ENCODE data around the gene COL9A2.

Gene COL9A2

DNA sequence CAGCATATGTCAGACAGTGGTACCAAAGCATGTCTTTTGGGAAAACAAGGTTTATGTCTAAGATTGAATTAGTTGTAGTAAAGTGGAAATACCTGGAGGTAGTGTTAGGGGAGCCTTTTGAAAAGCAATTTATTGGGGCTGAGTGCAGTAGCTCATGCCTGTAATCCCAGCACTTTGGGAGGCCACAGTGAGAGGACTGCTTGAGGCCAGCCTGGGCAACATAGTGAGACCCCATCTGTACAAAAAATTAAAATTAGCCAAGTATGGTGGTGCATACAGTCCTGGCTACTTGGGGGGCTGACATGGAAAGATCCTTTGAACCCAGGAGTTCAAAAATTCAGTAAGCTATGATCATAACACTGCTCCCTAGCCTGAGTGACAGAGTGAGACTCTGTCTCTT is 51.8 kb downstream of the COL9A2 start:
- DNase-seq = no peak

DNA sequence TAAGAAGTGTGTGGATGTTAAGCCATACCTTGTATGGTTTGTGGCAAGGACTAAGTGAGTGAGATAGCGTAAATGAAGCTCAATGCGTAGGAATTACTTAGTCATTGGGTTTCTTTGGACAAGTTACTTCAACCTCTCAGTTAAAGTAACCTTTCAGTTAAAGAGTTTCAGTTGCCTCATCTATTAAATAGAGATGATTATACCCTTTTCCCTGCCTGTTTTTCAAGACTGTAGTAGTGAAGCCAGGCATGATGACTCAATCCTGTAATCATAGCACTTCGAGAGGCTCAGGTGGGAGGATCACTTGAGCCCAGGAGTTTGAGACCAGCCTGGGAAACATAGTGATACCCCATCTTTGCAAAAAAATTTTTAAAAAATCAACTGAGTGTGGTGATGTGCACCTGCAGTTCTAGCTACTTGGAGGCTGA is 52.7 kb downstream of the COL9A2 start:
- no peak for DNase-seq

DNA sequence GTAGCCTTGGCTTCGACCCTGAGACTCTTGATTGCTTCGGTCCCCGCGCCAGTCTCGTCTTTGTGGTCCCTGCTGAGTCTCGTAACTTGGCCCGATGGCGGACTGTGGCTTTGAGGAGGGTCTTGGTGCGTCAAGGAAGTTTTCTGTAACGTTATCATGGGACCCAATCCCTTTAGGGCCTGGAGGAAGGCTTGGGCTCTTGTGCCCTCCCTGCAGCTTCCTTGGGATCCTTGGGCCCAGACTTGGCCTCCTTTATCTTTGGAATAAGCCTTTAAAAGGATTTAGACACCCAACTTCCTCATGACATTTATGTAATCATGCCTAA is 58.7 kb downstream of the COL9A2 start:
- DNase-seq = peak in 2 of 58 donors; percentile 43 to 51

DNA sequence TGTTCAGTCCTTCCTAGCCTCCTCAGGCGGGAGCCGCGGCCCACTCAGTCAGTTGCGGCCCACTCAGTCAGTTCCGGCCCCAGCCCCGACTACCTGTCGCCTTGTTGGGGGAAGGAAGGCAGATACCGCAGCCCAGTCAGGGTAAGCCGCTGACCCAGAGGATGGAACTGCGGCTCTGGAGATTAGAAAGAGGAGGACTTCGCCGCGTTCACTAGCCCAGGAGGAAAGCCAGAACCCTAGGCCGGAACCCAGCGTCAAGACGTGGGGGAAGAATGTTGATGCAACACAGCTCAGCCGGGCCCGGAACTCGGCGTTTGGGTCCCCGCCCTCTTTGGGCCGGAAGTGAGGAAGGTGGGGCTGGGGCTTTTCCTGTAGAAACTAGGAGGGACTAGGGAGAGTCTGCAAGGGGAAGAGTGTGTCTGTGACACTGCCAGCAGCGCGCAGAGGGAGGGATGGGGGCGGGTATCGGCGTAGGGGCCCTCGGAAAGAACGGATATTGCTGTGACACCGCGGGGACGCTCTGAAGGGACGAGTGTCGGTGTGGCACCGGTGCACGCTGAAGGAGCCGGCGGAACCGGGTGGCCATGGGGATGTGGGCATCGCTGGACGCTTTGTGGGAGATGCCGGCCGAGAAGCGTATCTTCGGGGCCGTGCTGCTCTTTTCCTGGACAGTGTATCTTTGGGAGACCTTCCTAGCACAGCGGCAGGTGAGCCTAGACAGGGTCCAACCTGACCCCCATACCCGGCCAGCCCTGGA is 59.2 kb downstream of the COL9A2 start, which contains the start of gene ZMPSTE24:
TSS of gene ZMPSTE24 (plus strand) at position 549 of the 757 bp plus-strand sequence. CDS start at position 585, 36 bp downstream.
- peak; percentile 85 to 99 (median 94) for DNase-seq

DNA sequence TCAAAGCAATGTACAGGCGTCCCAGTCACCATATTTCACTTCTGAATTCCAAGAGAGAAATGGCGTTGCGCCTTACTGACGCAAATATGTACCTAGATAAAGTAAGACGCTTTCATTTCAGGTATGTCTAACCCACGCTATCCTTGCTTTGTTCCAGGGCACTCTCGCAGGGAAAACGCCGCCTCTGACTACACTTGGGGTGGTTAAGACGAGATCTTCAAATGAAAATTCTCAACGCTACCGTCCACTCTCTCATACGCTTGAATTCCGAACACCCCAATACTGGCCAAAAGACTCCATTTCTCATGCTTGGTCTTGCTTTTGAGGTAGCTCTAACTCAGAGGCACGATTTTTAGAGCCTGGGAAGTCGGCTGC is 59.8 kb downstream of the COL9A2 start:
- DNase-seq = peak in 5 of 58 donors; percentile 13 to 59 (median 41)

DNA sequence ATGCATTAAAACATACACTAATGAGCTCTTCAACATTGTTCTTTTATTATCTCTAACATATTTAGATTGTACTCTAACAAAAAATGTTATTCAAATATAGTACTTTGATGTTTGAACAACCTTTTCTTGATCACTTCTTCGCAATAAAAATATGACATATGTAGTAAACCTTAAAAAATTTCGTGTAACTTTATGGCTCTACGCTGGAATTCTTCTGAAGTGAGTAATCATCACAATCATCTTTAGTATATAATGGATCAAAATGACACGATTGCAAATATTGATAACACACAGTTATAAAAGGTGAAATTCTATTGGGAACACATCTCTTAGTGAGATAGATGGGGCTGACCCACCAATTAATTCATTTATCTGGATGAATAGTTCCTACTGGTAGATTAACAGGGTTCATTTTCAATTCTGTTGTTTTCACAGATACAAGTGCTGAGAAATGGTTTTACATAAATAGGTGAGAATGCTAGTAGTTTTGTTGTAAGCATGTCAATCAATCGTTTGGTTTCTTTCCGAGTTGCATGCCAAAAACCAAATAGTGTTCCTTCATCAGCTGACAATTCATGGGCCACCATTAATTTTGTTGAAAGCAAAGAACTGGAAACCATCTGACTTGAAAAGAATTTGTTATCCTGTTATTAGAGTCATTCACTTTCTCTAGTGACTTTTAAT is 60.5 kb downstream of the COL9A2 start:
- no peak for DNase-seq

DNA sequence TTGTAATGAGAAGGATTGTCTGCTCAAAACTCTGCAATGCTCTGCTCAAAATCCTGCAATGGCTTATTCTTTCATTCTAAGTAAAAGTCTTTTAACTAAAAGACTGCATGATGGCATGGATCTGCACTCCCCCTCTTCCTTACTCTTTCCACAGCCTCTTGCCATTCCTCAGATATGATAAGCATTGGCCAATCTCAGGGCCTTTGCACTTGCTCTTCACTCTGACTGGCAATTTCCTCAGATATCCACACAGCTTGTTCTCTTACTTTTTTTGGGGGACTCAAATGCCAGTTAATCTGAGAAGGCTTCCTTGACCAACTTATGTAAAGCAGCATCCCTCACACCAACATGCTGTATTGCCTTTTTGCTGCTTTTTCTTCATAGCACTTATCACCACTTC is 61.9 kb downstream of the COL9A2 start:
- no peak for DNase-seq

DNA sequence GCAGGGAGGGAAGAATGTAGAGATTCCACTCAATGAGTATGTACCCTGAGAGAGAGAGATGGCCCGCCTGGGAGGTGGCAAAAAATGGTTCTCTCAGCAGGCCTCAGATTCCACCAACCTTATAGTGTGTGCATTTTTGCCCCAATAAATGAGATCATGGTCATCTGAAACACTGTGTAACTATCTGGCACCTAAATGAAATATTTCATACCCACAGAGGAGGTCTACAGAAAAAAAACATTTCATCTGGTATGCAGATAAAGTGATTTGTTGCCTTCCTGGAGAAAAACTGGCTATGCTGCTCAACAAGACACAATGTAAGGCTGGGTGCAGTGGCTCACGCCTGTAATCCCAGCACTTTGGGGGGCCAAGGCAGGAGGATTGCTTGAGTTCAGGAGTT is 64.5 kb downstream of the COL9A2 start:
- no peak for DNase-seq

DNA sequence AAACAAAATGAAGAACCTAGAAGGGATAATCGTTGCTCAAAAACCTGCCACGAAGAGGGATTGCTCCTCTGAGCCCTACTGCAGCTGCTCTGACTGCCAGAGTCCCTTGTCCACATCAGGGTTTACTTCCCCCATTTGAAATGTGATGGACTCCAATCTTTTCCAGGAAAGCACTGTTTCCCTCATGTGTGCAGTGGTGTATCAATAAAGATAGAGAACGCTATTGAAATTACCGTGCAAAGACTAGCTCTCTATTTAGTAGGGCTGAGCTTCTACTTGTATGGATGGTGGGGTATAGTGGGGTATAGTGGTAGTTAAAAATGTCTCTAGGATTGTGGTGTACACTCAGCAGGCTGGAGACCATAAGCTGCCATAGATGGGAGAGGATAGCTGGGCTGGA is 65.6 kb downstream of the COL9A2 start:
- no peak for DNase-seq

Data from anterior cingulate cortex (tissue), 58 donors.